Upper lobe of left lung (tissue), 6 donors: Measurements from ENCODE around the gene ANGPTL4. TPM values are rescaled to one million over a fixed set of nuclear protein-coding genes. Genes with fewer than 3 reads are reported as not detected.

Experiments used
- ATAC-seq, 2 donors: fragments of 200-7000 bp; cut with Tn5 transposase; one replicate each; pipeline ENCODE4 v1.9.1; 2022; ENCODE audit warnings: mild to moderate bottlenecking in 2 of 2, moderate library complexity in 2 of 2; ENCODE audit not compliant: low FRiP score in 2 of 2
- DNase-seq, 2 donors: peaks; one replicate each; pipeline ENCODE4 v3.0.0-alpha.2; 2019 to 2020
- H3K27ac ChIP-seq, 4 donors: fragments of 200-600 bp; sonication (generic); one replicate each; pipeline ENCODE4 v1.5.1; 2016 to 2019
- H3K27me3 ChIP-seq, 4 donors: fragments of 200-600 bp; sonication (generic); one replicate each; pipeline ENCODE4 v1.5.1; 2017 to 2019
- H3K36me3 ChIP-seq, 4 donors: fragments of 200-600 bp; sonication (generic); one replicate each; pipeline ENCODE4 v1.5.1; 2016 to 2019
- H3K4me1 ChIP-seq, 4 donors: fragments of 200-600 bp; sonication (generic); one replicate each; pipeline ENCODE4 v1.5.1; 2018 to 2019
- H3K4me3 ChIP-seq, 4 donors: fragments of 200-600 bp; sonication (generic); one replicate each; pipeline ENCODE4 v1.5.1; 2017 to 2019; ENCODE audit warnings: mild to moderate bottlenecking in 2 of 4, moderate library complexity in 1 of 4
- H3K9me3 ChIP-seq, 4 donors: fragments of 200-600 bp; sonication (generic); one replicate each; pipeline ENCODE4 v1.5.1; 2018 to 2019
- CTCF ChIP-seq, 6 experiments: fragments of 450-650 bp in 4 of 6; fragments of 200-600 bp in 2 of 6; sonication (generic) in 2 of 6; IDR thresholded peaks; one replicate each; pipeline ENCODE4 v1.5.1; 2016 to 2019; ENCODE audit warnings: antibody characterized with exemption in 6 of 6
- EP300 ChIP-seq, 4 donors: sonication (generic); formaldehyde crosslinking; IDR thresholded peaks; one replicate each; pipeline ENCODE4 v1.5.1; 2017; ENCODE audit warnings: antibody characterized with exemption in 4 of 4, control low read depth in 2 of 4
- POLR2A ChIP-seq, 4 donors: fragments of 450-650 bp; IDR thresholded peaks; one replicate each; pipeline ENCODE4 v1.5.1; 2016 to 2017; ENCODE audit warnings: antibody characterized with exemption in 4 of 4, mild to moderate bottlenecking in 2 of 4
- POLR2AphosphoS5 ChIP-seq, 2 donors: sonication (generic); formaldehyde crosslinking; IDR thresholded peaks; one replicate each; pipeline ENCODE4 v1.5.1; 2017; ENCODE audit warnings: antibody characterized with exemption in 2 of 2
- WGBS, 2 donors: methylation state at CpG; one replicate each; pipeline ENCODE4 v1.1.5; 2017 to 2018; 5-methylcytosine and 5-hydroxymethylcytosine counted together
- total RNA-seq, 6 donors: library from RNA; depleted of rRNA in 4 of 6; stranded (reverse); fragments of >200 nt in 4 of 6; gene quantifications; one replicate each; pipeline versions ENCODE4 v1.1.0 to v1.2.1, GENCODE V29; 2016 to 2021
- donor health status: DM: no; HTN: no; CAD: no; lungs with moderate emphysema.
- donor health status: DM: no; HTN: yes; CAD: no; lungs with severe emphysema.

Gene ANGPTL4
- total RNA-seq, 6 donors from 2014 or later, result 1.8 to 27.7 (median 13.4) TPM; not detected in 1

DNA sequence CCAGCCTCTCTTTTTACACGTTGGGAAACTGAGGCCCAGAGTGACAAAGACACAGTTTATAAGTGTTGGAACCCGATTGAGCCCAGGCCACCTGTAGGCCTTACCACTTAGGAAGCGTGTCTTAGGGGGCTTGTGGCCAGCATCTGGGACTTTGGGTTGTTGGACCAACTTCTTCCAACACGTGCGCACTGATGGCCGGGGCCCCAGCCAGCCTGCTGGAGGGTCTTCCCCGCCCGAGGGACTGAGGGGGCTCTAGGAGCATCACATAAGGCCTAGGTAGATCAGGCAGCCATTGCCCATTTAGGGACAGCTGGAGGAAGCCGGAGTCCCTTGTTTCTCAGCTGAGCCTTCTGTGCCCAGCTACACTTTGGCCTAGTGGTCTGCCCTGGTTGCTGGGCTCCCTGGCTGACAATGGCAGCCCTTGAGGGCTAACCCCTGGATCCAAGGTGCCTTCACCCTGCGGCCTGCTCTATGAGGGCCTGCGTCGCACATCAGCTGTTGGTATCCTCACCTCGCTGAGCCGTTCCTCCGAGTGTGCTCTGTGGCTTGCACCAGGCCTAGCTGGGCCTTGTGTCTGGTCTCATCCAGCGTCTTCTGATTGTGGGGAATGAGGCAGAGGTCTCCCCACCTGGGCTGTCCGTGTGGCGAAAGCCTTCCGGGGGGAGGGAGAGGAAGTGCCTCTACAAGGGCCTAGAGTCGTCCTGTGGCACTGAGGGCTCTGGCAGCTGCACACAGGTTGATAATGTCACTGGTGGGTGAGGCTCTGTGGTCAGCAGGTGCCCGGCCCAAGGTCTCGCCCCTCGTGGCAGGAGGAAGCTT is 27.5 kb downstream of the ANGPTL4 start:
- no peak for TF ChIP-seq POLR2A (IDR thresholded peaks at IDR 0.05)
- no peak for TF ChIP-seq POLR2AphosphoS5 (IDR thresholded peaks at IDR 0.05)
- TF ChIP-seq EP300 (IDR thresholded peaks at IDR 0.05), result no peak
- TF ChIP-seq CTCF (IDR thresholded peaks at IDR 0.05), result no peak
- no peaks in the 10 kb centered on the region for H3K9me3 ChIP-seq
- 67 to 75% methylated on average over 16 to 22 of the region's 23 CpGs for WGBS, 2 donors
- H3K4me1 ChIP-seq, result peaks cover 52 to 64% (median 58%) of the 10 kb centered on the region in 4 donors
- no peak for ATAC-seq
- peak overlapping the region in 3 of 4 donors; percentile 76 to 94 (median 84) for H3K4me3 ChIP-seq
- no peaks in the 10 kb centered on the region for H3K36me3 ChIP-seq
- peak overlapping the region; percentile 99 to 100 (median 100) for H3K27ac ChIP-seq
- no peaks in the 10 kb centered on the region for H3K27me3 ChIP-seq
- DNase-seq, result peak; percentile 33 to 79

GRCh38 chr19:8392017-8392591 is 28.1 kb downstream of the ANGPTL4 start:
- whole genome bisulfite sequencing, 2 donors, result 18 to 33% methylated on average over 7 to 11 of the region's 11 CpGs
- Histone ChIP-seq H3K27ac (peak overlapping the region; percentile 99 to 100 (median 100)), H3K9me3 (no peaks in the 10 kb centered on the region), H3K36me3 (no peaks in the 10 kb centered on the region), H3K27me3 (no peaks in the 10 kb centered on the region), H3K4me1 (peaks cover 58 to 71% (median 65%) of the 10 kb centered on the region in 4 donors), H3K4me3 (peak overlapping the region in 1 of 4 donors; percentile 84)
- TF ChIP-seq EP300 (IDR thresholded peaks at IDR 0.05) (peak in 1 of 4 donors; percentile 58), POLR2AphosphoS5 (IDR thresholded peaks at IDR 0.05) (peak; percentile 64 to 79), CTCF (IDR thresholded peaks at IDR 0.05) (no peak), POLR2A (IDR thresholded peaks at IDR 0.05) (peak in 1 of 4 donors; percentile 24)
- DNase-seq (peak; percentile 74 to 76), ATAC-seq (no peak)

GRCh38 chr19:8393192-8393870 is 29.4 kb downstream of the ANGPTL4 start:
- Histone ChIP-seq H3K4me3 (no peak overlapping the region), H3K9me3 (no peaks in the 10 kb centered on the region), H3K27me3 (no peaks in the 10 kb centered on the region), H3K36me3 (peaks cover 0 to 2% (median 0%) of the 10 kb centered on the region in 4 donors), H3K4me1 (peaks cover 69 to 81% (median 72%) of the 10 kb centered on the region in 4 donors), H3K27ac (peak overlapping the region; percentile 53 to 100 (median 100))
- no peak for ATAC-seq
- 47 to 87% methylated on average over 3 to 6 of the region's 8 CpGs for whole genome bisulfite sequencing, 2 donors
- DNase-seq, result peak in 1 of 2 donors; percentile 52
- no peak for TF ChIP-seq CTCF (IDR thresholded peaks at IDR 0.05)
- TF ChIP-seq EP300 (IDR thresholded peaks at IDR 0.05), result no peak
- TF ChIP-seq POLR2A (IDR thresholded peaks at IDR 0.05), result no peak
- no peak for TF ChIP-seq POLR2AphosphoS5 (IDR thresholded peaks at IDR 0.05)

GRCh38 chr19:8393871-8394250 is 29.9 kb downstream of the ANGPTL4 start:
- Histone ChIP-seq H3K27me3 (no peaks in the 10 kb centered on the region), H3K4me1 (peaks cover 68 to 81% (median 72%) of the 10 kb centered on the region in 4 donors), H3K9me3 (no peaks in the 10 kb centered on the region), H3K4me3 (no peak overlapping the region), H3K27ac (peak overlapping the region; percentile 53 to 100 (median 100)), H3K36me3 (peaks cover 0 to 4% (median 1%) of the 10 kb centered on the region in 4 donors)
- WGBS, 2 donors, result 93 to 97% methylated on average over 8 of the region's 8 CpGs
- no peak for ATAC-seq
- DNase-seq, result peak in 1 of 2 donors; percentile 65
- TF ChIP-seq POLR2A (IDR thresholded peaks at IDR 0.05) (no peak), EP300 (IDR thresholded peaks at IDR 0.05) (no peak), POLR2AphosphoS5 (IDR thresholded peaks at IDR 0.05) (no peak), CTCF (IDR thresholded peaks at IDR 0.05) (no peak)
